ENCODE measurements around the gene EPB41L4A. TPM values are rescaled to one million over a fixed set of nuclear protein-coding genes. Genes with fewer than 3 reads are reported as not detected.

The EPB41L4A gene
- polyA plus RNA-seq, 4 donors: 26.8 to 32.3 (median 27.9) TPM

GRCh38 chr5:112122353-112122752, 296.7 kb downstream of the EPB41L4A start:
- no peak for DNase-seq (ENCODE audit: low read depth in 4 of 4, low spot score in 2 of 4)

GRCh38 chr5:112121258-112121657, 297.8 kb downstream of the EPB41L4A start:
- no peak for DNase-seq (ENCODE audit: low read depth in 4 of 4, low spot score in 2 of 4)

- no peak for DNase-seq (ENCODE audit: low read depth in 4 of 4, low spot score in 2 of 4)
Observed at GRCh38 chr5:112119969-112120368, 299.1 kb downstream of the EPB41L4A start.

GRCh38 chr5:112119508-112119907, 299.6 kb downstream of the EPB41L4A start:
- no peak for DNase-seq (ENCODE audit: low read depth in 4 of 4, low spot score in 2 of 4)

GRCh38 chr5:112117551-112117950, 301.5 kb downstream of the EPB41L4A start:
- DNase-seq (ENCODE audit: low read depth in 4 of 4, low spot score in 2 of 4): no peak

- no peak for DNase-seq (ENCODE audit: low read depth in 4 of 4, low spot score in 2 of 4)
Observed at GRCh38 chr5:112116371-112116770, 302.7 kb downstream of the EPB41L4A start.

GRCh38 chr5:112113565-112113964, 305.5 kb downstream of the EPB41L4A start:
- no peak for DNase-seq (ENCODE audit: low read depth in 4 of 4, low spot score in 2 of 4)
